HG03066 (cell line): ENCODE data around the gene SLC30A1.
A peak's percentile ranks its signal among the peaks of the same experiment; 100 is the strongest.
"Not testable (repeated sequence)": the region's sequence is repeated elsewhere in the genome, so short reads cannot be mapped to it uniquely, and the experiment has no call there.

Experiments
- ATAC-seq: cut with Tn5 transposase; IDR thresholded peaks from one replicate; pipeline ENCODE4 v1.9.1; 2021; ENCODE audit warnings: low read depth; ENCODE audit not compliant: unreplicated experiment

The SLC30A1 gene, protein sequence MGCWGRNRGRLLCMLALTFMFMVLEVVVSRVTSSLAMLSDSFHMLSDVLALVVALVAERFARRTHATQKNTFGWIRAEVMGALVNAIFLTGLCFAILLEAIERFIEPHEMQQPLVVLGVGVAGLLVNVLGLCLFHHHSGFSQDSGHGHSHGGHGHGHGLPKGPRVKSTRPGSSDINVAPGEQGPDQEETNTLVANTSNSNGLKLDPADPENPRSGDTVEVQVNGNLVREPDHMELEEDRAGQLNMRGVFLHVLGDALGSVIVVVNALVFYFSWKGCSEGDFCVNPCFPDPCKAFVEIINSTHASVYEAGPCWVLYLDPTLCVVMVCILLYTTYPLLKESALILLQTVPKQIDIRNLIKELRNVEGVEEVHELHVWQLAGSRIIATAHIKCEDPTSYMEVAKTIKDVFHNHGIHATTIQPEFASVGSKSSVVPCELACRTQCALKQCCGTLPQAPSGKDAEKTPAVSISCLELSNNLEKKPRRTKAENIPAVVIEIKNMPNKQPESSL

DNA sequence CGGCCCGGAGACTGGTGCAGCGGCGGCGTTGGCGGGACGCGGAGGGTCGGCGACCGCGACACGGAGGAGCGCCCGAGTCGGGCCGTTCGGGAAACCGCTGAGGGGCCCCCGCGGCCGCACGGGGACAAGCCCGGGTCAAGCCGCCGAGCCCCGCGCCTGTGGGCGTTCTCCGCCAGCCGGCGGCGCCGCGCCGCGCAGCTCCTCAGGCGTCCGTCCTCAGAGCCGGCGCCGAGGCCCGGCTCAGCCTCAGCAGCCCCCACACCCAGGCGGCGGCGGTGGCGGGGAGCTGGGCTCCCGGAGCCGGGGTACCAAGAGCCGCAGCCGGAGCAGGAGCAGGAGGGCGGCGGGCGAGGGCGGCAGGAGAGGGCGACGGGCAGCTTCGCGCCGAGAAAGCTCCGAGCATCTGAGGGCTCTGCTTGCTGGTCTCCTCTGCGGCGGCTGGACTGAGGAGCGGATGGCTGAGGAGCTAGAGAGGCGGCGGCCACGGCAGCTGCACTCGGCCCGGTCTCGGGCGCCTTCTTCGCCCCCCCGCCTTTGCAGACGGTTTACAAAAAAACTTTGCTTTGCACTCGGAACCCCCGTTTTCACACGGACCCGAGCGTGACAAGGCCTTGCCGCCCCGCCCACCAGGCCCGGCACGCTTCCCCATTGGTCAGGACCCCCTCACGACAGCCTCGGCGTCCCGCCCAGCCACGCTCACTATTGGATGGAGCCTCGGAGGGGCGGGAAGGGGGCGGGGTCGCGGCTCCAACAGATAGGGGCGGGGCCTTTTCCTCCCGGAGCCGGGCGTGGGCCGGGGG, at the start of gene SLC30A1:
Gene SLC30A1 (minus strand): TSS at position 522 of the 800 bp plus-strand sequence. CDS start 549 bp downstream, outside the sequence.
- peak; percentile 76 for ATAC-seq

DNA sequence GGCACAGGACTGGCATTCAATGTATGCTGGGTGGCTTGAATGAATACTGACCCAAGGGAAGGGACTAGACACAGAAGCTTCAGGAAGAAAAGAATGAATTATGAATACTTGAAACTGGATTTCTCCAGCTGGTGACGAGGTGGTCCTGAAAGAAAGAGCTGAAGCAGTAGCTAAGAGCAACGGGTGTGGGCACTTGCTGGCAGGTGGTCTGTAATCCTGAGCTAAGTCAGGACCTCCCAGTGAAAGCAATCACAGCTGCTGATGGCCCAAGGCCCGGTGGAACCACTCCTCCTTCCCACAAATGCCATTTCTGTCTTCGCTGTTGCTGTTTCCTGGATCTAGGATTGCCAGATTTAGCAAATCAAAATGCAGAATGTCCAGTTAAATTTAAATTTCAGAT, 49.5 kb upstream of the SLC30A1 start:
- ATAC-seq = no peak

DNA sequence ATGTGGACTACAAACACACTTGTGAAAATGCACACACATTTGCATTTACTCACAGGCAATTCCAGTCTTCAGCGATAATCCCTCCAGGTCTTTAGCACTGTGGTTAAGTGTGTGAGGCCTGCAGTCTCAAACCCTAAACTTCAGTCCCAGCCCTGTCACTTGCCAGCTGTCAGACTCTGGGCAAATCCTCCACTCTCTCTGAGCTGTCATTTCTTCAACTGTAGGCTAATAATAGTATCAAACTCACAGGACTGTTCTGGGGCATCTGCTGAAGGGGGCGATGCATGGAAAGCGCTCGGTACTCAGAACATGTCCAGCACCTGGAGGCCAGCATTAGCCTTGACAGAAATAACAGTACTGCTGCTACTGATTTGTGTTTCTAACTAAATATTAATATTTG, 48.3 kb upstream of the SLC30A1 start:
- ATAC-seq = no peak

DNA sequence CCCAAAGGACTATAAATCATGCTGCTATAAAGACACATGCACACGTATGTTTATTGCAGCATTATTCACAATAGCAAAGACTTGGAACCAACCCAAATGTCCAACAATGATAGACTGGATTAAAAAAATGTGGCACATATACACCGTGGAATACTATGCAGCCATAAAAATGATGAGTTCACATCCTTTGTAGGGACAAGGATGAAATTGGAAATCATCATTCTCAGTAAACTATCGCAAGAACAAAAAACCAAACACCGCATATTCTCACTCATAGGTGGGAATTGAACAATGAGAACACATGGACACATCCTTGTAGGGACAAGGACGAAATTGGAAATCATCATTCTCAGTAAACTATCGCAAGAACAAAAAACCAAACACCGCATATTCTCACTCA, 46.9 kb upstream of the SLC30A1 start:
- ATAC-seq = not testable (repeated sequence)

DNA sequence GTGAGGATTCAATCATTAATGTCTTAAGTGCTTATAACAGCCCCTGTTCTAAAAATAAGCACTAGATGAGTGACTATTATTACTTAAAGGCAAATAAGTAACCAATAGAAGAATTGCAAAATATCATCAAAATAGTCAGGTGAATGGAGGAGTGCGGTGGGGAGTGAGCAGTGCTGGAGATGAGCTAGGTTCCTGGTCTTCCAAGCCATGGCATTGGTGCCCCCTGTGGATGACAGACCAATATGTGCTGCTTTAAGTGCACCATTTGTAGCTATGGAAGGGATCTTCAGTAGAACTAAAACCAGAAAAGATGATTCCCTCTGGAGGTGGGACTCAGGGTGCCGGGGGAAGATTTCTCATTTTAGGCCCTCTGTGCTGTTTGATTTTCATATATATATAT, 46.1 kb upstream of the SLC30A1 start:
- ATAC-seq = no peak

DNA sequence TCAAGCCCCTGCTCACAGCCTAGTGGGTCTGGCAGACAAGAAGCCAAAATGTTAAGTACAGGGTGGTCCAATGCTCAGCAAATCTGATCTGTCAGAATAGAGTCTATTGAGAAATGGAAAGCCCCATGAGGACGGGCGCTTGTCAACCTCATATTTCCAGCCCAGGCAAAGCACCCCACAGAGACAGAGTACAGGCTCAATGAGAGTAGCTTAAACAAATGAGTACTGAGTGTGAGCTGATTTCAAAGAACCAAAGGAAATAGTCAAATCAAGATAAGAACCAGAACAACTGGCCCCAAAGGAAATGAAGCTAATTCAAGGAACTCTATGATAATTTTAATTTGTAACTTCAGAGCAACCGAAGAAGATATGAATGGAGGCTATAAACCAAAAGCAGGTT, 44.6 kb upstream of the SLC30A1 start:
- no peak for ATAC-seq

DNA sequence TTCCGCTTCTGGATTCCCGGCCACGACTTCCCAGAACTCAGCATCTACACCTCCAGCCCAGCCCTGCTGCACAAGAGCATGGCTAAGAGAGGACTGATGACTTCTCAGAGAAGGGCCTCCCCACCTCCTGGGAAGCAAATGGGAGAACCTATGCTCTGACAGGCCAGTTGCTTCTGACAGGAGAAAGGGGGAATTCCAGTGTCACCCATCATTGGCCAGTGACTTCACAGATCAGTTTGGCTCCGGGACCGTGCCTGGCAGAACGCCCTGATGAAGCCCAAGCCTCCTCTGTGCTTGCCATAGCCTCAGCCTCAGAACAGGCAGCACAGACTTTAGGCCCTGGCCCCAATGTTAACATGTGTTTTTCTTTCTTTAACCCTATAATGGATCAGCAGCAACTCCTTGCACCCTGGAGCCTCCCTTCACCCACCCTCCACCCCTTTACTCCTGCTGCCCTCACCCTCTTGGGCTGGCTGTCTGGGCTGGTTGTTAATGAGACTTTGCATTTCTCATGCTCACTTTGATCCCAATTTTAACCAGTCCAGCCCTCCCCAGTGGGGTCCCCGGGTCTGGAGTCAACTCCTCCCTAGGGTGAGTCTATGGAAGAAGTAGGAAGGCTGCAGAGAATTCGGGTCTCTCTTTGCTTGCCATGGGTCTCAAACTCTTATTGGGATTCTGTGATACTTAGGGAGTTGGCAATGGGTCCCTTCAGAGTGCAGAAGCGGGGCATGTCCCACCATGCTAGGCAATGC, 42.7 kb upstream of the SLC30A1 start:
- ATAC-seq = no peak

DNA sequence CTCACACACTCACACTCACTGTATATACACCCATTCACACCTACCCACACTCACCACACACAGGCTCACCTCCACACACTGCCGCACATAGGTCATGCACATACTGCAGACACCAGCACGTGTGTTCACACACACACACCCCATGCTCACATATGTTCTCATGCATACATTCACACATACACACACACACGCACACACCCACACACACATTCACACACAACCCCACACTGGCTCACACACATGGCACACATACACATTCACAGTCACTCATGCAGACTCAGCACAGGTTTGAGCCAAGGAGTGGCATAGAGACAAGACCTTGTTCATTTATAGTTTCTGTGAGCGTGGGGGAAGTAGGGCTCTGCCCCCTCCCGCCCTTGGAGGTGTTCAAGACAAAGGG, 41.1 kb upstream of the SLC30A1 start:
- no peak for ATAC-seq

DNA sequence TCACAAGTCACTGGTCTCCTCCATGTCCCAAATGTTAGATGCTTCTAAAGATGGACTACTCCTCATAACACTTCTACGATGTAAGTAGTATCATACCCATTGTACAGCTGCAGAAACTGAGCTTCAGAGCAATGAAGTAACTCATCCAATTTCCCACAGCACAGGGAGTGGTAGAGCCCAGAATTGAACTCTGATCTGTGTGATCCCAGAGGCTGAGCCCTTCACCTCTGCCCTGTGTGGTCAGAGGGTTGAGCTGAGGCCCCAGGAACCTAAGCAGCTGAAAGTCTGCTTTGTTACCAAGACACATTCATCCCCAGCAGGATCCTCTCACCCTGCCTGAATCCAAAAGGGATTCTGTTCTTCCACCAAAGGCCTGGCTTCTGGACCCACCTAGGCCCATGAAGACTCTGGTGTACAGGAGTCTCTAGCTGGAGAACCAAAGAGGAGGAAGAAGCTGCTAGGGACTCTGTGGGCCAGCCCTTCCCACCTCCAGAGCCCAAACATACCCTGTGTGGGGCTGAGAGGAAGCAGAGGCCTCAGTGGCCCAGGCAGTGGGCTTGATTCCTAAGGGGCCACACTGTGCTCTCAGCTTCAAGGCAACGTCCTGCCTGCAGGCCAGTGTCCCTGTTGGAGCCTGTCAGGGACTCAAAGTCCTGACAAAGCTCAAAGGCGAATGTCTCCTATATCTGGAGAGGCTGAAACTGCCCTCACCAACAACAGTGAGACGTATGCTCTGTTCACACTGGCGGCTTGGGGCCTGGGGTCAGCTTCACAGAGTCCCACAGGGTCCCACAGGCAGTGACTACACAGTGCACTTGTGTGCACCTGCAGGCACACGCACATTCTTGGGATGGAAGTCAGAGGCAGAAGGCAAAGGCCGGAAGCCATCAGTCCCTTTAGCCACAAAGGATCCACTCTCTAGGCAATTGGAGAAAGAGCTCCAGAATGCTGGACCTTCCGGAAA, 40.4 kb upstream of the SLC30A1 start:
- ATAC-seq = no peak

DNA sequence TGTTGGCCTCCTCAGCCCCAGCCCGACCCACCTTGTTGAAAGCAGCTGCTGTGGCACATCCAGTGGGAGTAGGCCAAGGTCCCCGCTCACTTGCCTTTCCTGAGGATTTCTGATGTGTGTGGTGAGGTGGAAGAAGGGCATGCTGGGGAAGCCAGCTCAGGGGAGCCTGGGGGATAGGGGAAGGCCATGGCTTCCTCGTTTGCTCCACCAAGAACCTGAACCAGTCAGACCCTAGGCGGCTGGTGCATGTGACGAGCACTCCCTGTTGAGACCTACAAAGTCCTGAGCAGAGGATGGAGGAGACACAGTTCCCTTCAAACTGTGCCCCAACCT, 38.0 kb upstream of the SLC30A1 start:
- no peak for ATAC-seq

DNA sequence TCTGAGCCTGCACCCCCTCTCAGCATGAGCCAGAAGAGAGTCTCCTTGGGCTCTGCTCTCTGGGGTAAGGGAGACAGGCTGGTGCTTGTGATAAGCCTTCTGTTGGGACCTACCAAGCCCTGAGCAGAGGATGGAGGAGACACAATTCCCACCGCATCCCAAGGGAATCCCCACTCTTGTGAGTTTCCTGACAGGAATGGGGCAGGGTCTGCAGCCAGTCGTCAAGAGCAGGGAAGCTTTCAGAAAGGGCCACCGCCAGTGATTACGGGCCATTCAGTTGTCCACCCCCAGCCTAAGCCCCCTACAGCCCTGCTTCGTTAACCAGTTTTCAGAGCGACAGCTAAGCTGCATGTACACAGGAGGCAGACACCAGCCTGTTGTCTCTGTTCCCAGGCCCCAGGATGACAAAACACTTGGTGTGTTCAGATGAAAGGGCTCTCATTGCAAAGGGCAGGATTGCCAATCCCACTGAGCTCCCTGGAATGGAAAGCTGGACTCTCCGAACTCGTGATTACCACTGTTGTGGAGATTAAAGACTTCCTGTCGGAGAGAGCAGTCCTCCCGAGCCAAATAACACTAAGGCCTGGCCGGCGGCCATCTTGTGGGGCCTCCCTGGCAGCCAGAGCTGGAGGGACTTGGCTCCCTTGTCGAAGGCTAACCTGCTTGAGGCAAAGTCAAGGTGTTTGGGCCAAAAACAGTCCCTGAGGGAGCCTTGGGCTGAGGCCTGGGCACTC, 37.4 kb upstream of the SLC30A1 start:
- ATAC-seq = no peak

DNA sequence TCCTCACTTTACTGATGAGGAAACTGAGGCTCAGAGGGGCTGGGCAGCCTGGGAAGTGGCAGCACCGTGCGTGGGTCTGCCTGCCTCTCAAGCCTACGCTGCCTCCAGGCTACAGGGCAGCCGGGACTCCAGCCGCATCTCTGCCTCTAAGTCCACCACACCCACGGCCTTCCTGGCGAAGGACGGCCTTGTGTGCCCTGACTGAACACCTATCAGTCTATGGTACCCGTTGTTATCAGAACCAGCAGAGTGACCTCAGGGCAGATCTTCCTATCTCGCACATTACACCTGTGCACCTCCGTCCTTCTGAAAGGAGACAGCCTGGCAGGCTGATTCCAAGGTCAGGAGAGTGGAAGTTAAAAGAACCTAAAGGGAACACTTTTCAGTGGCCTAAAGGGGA, 35.7 kb upstream of the SLC30A1 start:
- no peak for ATAC-seq

DNA sequence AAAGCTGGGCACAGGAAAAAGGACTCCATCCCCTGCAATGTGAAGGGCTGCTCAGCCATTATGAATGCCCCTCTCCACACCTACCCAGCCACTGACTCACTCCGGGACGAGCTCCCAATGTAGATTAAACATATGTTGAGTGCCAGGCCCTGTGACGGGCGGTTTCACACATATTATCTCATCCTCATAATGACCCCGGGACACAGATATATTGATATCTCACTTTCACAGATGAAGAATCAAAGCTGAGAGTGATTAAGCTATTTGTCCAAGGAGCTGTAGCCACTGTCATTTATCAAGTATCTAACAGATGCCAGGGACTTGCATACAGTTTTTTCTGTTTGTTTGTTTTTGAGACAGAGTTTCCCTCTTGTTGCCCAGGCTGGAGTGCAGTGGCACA, 35.0 kb upstream of the SLC30A1 start:
- ATAC-seq = no peak

DNA sequence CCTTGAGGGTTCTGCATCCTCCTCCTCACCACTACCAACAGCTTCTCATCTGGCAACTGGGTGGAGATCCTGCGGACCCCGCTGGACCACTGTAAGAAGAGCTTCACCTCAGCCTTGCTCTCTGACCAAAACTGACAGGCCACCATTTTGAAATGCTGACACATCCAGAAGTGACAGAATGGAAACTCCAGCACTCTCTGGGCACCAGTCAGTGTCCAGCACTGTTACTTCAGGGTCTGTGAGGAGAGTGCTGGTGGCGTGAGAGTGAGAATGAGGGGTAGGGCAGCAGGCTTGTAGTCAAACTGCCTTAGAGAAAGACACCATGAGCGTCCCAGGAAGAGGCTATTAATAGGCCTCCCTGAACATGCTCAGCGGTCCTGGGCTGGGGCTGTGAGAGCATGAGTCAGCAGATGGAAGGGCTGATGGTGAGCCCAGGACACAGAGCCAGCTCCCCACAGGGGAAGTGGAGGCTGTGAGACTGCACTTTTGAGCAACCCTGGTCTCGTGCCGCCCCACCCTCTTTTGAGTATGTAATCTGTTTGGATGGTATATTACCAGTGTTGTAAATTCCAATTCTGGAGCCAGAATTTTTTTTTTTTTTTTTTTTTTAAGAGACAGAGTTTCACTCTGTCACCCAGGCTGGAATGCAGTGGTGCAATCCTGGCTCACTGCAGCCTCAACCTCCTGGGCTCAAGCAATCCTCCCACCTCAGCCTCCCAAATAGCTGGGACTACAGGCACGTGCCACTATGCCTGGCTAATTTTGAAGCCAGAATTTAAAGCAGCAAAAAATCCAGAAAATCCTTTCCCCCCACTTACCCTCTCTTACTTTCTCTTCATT, 34.4 kb upstream of the SLC30A1 start:
- ATAC-seq = no peak

DNA sequence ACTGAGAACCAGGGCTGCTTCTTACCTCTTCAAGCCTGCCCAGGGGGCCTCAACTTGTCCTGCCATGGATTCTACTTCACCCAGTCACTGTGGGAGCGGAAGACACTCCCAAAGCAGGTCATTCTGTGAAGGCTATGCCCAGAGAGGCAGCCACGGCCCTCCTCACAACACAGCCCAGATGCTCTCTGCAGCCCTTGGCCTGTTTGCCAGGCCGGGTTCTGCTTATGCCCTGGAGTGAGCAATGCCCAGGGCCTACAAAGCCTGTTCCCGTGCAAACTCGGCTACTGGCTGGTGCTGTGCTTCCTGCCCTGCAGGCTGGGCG, 33.8 kb upstream of the SLC30A1 start:
- ATAC-seq = no peak

DNA sequence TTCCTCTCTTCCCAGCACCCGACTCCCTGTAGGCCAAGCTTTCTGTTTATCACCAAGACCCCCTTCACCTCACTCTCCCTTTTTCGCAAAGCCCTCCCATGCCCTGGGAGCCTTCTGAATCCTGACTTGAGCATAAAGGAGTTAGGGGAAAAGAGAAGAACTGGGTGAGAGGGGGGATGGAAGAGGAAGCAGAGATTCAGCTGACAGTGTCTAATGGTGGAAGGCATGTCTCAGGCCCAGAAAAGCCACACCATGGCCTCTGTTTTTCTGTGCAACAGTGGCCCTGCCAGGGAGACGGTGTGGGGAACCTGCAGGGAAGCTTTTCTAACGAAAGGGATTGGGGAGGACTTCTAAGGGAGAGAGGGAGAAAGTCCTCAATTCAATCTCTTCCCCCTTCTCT, 32.9 kb upstream of the SLC30A1 start:
- ATAC-seq = no peak

DNA sequence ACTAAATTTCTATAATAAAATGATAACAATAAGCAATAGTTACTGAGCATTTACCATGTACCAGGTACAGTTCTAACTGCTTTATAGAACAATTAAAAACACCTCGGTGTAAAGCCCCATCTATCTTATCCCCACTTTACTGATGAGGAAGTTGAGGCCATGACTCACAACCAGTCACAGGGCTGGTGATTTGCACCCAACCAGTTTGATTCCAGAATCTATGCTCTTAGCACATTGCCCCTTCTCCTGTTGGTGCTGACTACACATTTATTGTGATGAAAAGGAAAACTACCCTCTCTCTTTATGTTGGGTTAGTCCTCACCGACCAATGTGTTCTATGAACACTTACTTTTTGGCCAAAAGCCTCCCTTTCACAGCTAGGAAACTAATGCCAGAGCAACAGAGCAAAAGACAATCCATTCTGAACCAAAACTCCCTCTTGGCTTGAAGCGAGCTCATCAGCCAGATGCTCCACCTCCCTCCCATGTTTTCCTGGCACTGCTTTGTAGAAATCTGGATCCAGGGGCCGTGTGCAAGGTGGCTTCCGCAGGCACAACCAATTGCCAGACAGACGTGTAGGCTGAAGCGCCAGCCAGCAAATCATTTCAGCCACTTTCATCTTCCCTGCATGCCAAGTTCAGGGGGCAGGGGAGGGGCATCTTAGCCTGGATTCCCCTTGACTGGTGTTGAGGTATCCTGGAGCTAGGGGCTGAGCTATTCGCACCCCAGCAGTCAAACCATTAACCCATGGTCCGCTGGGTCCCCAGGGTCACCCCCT, 32.0 kb upstream of the SLC30A1 start:
- ATAC-seq = no peak
